ENCODE measurements around the gene TMEM135.

TMEM135 gene

GRCh38 chr11:87338046-87338639 is 300.4 kb downstream of the TMEM135 start:
- in situ Hi-C loops (cut with MboI; ENCODE audit: low sequenced_read_pairs), result no loop called here

DNA sequence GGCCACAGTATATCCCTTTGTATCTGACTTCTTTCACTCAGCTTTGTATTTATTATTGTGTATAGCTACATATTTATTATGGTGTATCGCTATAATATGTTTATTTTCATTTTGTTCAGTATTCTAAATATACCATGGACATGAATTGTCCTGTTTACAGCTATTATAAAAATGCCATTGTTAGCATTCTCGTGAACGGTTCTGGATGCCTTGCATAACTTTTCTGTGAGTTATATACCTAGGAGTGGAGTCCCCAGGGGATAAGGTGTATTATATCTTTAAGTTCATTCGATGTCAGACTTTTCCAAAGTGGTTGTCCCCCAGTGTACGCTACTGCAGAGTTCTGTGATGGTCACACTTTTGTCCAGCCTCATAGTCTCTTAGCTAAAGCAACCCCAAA is 301.7 kb downstream of the TMEM135 start:
- in situ Hi-C loops (cut with MboI; ENCODE audit: low sequenced_read_pairs), result no loop called here

DNA sequence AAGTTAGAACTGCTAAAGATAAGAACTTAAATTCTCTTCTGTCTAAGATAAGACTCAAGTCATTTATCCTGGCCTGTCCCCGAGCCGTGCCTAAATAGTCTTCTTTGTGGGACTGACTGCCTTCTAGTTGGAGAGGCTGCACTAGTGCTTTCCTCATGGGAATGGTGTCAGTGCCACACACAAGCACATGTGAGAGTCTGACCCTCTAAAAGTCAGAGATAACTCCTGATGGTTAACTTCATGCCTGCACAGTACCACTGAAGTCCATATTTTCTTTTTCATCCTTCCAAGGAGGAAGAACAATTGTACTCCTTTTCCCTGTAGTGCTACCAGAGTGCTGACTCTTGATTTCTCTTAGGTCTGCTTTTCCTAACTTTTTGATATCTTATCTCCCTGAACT is 309.7 kb downstream of the TMEM135 start:
- in situ Hi-C loops (cut with MboI; ENCODE audit: low sequenced_read_pairs), result no loop called here

DNA sequence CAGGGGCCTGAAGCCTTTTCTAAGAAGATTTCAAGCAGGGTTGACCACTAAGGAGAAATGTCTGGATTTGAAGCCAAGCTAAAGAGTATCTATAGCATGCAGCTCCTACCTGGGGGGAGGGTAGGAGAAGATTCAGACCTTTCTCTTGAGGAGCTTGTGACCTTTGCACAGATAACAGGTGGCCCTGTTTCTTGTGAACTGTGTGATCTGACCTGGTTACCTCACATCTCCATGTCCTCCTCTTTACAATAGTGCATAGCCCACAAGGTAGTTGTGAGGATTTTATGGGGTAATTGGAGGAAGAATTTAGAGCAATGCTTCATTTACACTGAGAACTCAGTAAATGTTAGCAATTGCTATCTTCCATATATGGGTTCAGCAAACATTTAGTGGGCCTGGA is 310.1 kb downstream of the TMEM135 start:
- in situ Hi-C loops (cut with MboI; ENCODE audit: low sequenced_read_pairs), result no loop called here

GRCh38 chr11:87351676-87352075 is 313.9 kb downstream of the TMEM135 start:
- in situ Hi-C loops (cut with MboI; ENCODE audit: low sequenced_read_pairs), result loop anchor here (5.0 kb wide), 1 partner anchor 71 kb away; no protein-coding TSS in a partner anchor

DNA sequence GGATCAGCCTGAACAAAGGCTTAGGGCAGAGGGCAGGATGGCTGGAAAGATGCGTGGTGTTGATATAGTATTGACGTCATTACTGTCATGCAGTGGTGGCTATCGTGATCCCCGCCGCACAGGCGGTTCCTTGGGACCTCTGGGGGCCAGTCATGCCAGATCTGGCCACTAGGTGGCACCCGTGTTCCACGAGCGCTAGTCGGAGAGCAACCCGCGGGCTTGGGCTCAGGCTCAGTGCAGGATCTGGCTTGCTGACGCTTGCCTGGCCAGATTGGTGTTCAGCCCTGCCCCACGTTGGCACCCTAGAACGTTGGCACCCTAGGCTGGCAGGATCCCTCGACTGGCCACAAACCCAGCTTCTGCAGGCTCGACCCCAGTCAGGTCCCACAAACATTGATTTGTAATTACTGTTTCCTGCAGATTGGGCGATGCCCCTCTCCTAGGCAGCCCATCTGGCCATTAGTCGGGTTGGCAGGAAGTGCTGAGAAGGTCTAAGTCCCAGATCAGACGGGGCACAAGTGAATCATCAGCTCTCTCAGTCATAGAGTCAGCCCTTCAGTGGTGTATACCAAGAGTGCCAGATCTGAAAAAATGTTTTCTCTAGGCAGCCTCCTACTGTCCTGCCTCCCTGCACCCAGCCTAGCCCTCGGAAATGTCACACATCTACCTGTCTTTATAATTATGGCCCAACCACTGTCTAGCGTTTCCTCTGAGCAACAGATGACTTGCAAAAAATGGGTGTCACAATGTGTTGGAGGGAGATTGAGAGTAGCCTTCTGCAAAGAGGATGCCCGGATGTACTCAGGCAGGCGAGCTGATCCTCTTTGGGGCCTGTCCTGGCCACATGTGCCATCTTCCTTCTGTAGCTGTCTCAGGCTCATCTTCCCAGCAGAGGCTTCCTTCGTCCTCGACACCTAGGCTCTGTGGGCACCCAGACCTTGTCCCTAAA is 315.3 kb downstream of the TMEM135 start:
- in situ Hi-C loops (cut with MboI; ENCODE audit: low sequenced_read_pairs), result loop anchor here (5.0 kb wide), 1 partner anchor 69 kb away; no protein-coding TSS in a partner anchor

- in situ Hi-C loops (cut with MboI; ENCODE audit: low sequenced_read_pairs), result loop anchor here (5.0 kb wide), 1 partner anchor 68 kb away; no protein-coding TSS in a partner anchor
Observed at GRCh38 chr11:87353771-87354345, 316.1 kb downstream of the TMEM135 start.

DNA sequence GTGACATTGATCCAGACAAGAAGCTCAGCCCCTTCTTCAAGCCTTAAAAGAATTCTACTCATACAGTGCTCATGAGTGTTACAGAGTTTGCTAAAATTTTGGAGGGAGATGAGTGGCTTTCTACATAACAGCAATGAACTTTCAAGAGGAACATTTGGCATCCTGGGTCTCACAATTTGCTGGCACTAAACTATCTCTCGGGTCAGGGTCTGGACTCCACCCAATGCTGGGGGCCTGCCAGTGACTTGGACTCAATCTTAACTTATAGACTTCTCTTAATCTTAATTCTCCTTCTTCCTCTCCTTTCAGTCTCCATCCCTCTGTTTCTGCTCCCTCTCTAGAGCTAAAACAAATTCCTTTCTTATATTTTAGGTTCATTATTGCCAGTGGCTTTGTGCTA is 317.9 kb downstream of the TMEM135 start:
- in situ Hi-C loops (cut with MboI; ENCODE audit: low sequenced_read_pairs), result no loop called here

- in situ Hi-C loops (cut with MboI; ENCODE audit: low sequenced_read_pairs), result no loop called here
Observed at GRCh38 chr11:87356428-87356827, 318.7 kb downstream of the TMEM135 start.

GRCh38 chr11:87358461-87358860 is 320.7 kb downstream of the TMEM135 start:
- in situ Hi-C loops (cut with MboI; ENCODE audit: low sequenced_read_pairs), result no loop called here

DNA sequence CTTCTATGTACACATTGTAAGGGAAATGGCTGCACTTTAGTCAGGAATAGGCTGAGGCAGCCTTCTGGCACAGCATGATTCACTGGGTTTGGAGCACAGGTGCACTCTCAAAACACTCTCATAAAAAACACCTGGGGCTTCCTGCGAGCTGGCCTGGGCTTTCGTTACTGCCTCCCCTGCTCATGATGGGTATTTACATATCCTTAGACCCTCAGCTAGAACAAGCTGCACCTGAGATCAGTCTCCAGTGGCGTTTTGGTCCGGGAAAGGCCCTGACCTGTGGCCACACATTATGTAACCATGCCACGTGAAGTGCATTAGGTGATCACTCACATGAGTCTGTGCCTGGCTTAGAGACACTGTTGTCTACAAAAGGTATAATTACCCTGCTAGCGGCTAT is 321.7 kb downstream of the TMEM135 start:
- in situ Hi-C loops (cut with MboI; ENCODE audit: low sequenced_read_pairs), result no loop called here

DNA sequence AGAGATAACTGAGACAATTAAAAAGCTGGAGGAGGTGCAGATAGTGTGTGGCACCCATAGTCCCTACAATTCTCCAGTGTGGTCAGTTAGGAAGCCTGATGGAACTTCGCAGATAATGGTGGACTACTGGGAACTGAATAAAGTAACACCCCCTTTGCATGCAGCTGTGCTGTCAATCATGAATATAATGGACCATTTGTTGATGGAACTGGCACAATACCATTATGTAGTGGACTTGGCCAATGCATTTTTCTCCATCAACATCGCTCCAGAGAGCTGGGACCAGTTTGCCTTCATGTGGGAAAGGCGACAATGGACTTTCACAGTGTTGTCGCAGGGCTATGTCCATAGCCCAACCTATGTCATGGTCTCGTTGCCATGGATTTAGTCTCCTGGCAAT is 324.2 kb downstream of the TMEM135 start:
- in situ Hi-C loops (cut with MboI; ENCODE audit: low sequenced_read_pairs), result no loop called here

GRCh38 chr11:87366346-87366745 is 328.6 kb downstream of the TMEM135 start:
- in situ Hi-C loops (cut with MboI; ENCODE audit: low sequenced_read_pairs), result no loop called here

DNA sequence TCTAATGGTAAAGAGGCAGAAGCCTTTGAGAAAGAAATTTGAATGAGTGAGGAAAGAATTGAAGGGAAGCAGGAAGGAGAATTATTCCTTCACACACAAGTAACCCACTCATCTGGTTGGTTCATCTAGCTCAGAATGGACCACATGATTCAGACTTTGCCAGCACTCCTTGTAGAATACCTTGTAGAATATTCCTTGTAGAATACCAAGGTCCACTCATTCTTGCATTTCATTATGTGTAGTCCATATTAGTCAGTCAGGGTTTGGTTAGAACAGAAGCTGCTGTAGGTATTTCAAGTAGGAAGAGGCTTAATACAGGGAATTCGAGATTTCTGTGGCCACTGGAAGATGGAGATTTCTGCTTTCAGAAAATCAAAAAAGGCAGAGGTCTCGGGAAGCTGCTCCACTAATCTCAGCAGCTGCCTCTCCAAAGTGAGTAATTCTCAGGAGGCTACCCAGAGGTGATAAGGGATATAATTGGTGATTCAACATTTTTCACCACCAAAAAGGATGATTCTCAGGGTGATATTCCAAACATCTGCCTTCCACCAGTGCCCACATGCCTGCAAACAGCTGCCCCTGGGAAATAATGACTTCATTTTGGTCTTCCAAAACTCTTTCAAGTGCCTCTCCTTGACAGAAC is 329.1 kb downstream of the TMEM135 start:
- in situ Hi-C loops (cut with MboI; ENCODE audit: low sequenced_read_pairs), result no loop called here

DNA sequence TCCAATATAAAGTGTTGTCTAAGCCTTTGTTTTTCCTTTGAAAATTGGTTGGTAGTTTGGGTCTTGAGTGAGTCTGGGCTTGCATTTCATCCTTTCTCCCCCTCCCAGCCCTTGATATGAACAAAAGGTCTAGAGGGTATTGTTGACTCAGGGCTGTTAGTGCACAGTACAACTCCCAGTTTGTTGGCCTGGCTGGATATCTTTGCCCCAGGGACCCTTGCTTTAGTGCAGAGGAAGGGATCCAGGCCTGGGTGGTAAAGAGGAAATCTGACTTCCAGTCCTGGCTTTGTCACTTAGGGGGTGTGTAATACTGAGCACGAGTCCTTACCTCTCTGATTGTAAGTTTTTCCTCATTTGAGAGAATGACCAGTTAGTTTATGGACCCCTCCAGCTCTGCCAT is 330.4 kb downstream of the TMEM135 start:
- in situ Hi-C loops (cut with MboI; ENCODE audit: low sequenced_read_pairs), result no loop called here

DNA sequence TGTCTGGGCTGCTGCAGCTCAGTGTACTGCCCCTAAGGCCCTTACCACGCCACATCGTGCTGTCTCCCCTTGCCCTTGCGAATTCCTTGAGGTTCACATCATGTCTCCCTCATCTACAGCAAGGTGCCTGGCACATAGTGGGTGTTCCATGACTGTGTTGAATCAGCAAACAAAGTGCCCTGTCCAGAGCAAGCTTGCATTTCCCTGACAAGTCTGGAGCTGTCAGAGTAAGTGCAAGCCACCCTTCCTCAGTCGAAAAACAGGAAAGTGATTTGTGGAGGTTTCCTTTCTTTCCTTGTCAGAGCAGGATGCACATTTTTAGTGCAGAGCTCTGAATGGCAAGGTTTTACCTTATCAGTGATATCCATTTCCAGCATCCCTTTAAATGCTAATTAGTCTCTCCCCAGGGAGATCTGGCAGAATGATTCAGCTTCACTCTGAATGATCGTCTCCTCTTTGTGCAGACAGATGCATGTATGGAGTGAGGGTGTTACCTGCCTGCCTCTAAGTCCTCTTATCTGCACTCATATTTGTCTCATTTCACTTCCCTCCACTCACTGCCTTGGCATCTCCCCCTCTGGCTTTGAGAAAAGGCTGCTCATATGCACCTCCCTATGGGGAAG is 331.2 kb downstream of the TMEM135 start:
- in situ Hi-C loops (cut with MboI; ENCODE audit: low sequenced_read_pairs), result no loop called here

DNA sequence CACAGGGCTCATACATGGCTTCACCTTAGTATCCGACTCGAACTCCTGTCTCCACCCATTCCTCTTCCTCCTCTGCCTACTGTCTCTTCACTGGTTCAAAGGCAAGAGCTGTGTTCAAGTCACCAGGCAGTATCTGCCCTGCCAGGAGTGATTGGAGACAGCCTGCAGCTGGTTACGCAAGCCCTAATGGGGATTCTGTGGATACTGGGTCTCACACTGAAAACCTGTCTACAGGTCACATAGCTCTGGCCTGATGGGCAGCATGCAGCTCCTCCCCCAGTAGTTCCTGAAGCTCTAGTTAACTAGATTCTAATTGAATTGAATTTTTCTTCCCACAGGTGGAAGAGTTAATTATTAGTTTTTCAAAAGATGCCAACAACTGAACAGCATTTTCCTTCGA is 332.2 kb downstream of the TMEM135 start:
- in situ Hi-C loops (cut with MboI; ENCODE audit: low sequenced_read_pairs), result no loop called here

DNA sequence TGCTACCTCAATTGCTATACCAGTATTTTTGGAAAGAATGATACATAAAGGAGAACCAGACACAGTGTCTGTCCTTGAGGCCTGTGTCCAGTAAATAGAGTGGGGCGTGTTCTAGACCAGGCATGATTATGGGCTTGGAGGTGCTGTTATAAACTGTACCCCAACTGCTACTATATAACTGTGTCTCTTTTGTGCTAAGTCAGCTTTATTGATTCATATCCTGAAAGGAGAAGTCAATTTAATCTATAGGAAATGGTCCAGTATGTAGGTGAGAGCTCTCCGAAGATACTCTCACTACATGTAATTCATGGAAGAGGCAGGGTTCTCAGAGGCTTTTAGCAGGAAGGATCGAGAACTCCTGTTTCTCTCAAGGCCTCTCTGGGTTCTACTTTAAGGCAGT is 334.3 kb downstream of the TMEM135 start:
- in situ Hi-C loops (cut with MboI; ENCODE audit: low sequenced_read_pairs), result no loop called here
